ENCODE data around the gene ZNF317. TPM values are rescaled to one million over a fixed set of nuclear protein-coding genes. Genes with fewer than 3 reads are reported as not detected.
"Not testable (repeated sequence)": the region's sequence is repeated elsewhere in the genome, so short reads cannot be mapped to it uniquely, and the experiment has no call there.

Gene ZNF317
- total RNA-seq, 1 experiment from 2014 or later, result 39.3 TPM

DNA sequence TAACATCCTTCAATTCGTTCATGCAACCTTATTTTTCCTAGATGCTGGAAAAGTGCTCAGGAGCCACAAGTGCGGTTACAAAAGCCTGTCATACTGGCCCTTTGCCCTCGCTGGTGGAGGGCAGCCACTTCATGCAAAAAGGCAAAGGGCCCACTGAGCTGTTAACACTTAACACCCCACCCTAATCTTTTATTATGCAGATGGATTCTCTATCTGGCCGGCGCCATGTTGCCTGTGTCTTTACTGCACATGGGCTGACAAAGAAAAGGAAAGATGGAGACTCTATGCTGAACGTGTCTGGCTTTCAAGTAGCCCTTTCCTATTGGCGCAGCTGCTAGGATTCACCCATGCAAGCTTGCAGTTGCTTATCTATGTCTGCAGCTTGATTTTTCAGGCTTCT, 49.3 kb downstream of the ZNF317 start:
- in situ Hi-C loops (cut with HindIII; ENCODE audit: low pct_unique_long_range_greater_than_20kb, low sequenced_read_pairs), result no loop called here
- ChIA-PET CTCF (no interaction called here), POLR2A (interaction anchor here (0.6 kb wide), 1 partner anchor 120 kb away, joined by 3 read pairs; the partner anchor contains the start of gene ZNF699)
- TF ChIP-seq SIN3A (IDR thresholded peaks at IDR 0.05; ENCODE audit: borderline replicate concordance, insufficient read depth, low read depth, low read length) (no peak), TCF7L2 (IDR thresholded peaks at IDR 0.05; ENCODE audit: low read depth, low read length) (no peak), POLR2AphosphoS5 (IDR thresholded peaks at IDR 0.05; ENCODE audit: low read depth, low read length) (no peak)
- TF ChIP-seq, protein P1, sequence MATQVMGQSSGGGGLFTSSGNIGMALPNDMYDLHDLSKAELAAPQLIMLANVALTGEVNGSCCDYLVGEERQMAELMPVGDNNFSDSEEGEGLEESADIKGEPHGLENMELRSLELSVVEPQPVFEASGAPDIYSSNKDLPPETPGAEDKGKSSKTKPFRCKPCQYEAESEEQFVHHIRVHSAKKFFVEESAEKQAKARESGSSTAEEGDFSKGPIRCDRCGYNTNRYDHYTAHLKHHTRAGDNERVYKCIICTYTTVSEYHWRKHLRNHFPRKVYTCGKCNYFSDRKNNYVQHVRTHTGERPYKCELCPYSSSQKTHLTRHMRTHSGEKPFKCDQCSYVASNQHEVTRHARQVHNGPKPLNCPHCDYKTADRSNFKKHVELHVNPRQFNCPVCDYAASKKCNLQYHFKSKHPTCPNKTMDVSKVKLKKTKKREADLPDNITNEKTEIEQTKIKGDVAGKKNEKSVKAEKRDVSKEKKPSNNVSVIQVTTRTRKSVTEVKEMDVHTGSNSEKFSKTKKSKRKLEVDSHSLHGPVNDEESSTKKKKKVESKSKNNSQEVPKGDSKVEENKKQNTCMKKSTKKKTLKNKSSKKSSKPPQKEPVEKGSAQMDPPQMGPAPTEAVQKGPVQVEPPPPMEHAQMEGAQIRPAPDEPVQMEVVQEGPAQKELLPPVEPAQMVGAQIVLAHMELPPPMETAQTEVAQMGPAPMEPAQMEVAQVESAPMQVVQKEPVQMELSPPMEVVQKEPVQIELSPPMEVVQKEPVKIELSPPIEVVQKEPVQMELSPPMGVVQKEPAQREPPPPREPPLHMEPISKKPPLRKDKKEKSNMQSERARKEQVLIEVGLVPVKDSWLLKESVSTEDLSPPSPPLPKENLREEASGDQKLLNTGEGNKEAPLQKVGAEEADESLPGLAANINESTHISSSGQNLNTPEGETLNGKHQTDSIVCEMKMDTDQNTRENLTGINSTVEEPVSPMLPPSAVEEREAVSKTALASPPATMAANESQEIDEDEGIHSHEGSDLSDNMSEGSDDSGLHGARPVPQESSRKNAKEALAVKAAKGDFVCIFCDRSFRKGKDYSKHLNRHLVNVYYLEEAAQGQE (IDR thresholded peaks at IDR 0.05; ENCODE audit: insufficient read depth in 1 of 2, low read depth in 2 of 2, low read length in 1 of 2), result no peak
- TF ChIP-seq, protein P2, sequence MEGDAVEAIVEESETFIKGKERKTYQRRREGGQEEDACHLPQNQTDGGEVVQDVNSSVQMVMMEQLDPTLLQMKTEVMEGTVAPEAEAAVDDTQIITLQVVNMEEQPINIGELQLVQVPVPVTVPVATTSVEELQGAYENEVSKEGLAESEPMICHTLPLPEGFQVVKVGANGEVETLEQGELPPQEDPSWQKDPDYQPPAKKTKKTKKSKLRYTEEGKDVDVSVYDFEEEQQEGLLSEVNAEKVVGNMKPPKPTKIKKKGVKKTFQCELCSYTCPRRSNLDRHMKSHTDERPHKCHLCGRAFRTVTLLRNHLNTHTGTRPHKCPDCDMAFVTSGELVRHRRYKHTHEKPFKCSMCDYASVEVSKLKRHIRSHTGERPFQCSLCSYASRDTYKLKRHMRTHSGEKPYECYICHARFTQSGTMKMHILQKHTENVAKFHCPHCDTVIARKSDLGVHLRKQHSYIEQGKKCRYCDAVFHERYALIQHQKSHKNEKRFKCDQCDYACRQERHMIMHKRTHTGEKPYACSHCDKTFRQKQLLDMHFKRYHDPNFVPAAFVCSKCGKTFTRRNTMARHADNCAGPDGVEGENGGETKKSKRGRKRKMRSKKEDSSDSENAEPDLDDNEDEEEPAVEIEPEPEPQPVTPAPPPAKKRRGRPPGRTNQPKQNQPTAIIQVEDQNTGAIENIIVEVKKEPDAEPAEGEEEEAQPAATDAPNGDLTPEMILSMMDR (IDR thresholded peaks at IDR 0.05), result no peak
- no TSS peak for BruUV-seq (replicated peaks)
- Histone ChIP-seq H3K4me3 (ENCODE audit: low read depth in 2 of 2, low read length in 2 of 2) (no peak overlapping the region), H3K27ac (ENCODE audit: low read length) (no peak overlapping the region), H3K36me3 (ENCODE audit: control insufficient read depth, insufficient read depth, low read length) (no peaks in the 10 kb centered on the region), H3K4me1 (ENCODE audit: control insufficient read depth, insufficient read depth, low read length) (no peaks in the 10 kb centered on the region), H3K27me3 (ENCODE audit: control insufficient read depth, insufficient read depth, low read length) (no peaks in the 10 kb centered on the region; the same call in 1 of the 2 replicates), H3K9me3 (ENCODE audit: control insufficient read depth, insufficient read depth, low read depth, low read length) (no peaks in the 10 kb centered on the region)
- intact Hi-C loops (cut with micrococcal nuclease; ENCODE audit: unreplicated experiment), result no loop called here
- DNase-seq (ENCODE audit: low read depth, low spot score) (no peak), ATAC-seq (no peak)

DNA sequence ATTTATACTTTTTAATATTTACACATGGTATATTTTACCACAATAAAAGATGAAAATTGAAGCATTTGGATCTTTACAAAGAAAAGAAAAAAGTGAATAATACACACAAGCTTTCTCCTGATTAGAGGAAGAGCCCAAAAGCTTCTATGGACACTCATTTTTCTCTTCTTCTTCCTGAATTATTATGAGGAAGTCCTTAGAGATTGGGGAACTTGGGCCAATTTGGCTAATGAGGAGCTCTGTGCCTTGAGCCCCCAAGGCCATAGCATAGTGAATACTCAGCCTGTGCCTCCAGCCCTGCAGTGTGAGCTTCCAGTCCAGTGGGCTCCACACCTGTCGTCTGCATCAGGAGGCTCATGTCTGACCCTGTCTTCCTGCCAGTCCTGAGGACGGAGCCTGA, 57.8 kb downstream of the ZNF317 start:
- in situ Hi-C loops (cut with HindIII; ENCODE audit: low pct_unique_long_range_greater_than_20kb, low sequenced_read_pairs); intact Hi-C loops (cut with micrococcal nuclease; ENCODE audit: unreplicated experiment); H3K36me3 ChIP-seq (ENCODE audit: control insufficient read depth, insufficient read depth, low read length); H3K4me1 ChIP-seq (ENCODE audit: control insufficient read depth, insufficient read depth, low read length); H3K27ac ChIP-seq (ENCODE audit: low read length); H3K9me3 ChIP-seq (ENCODE audit: control insufficient read depth, insufficient read depth, low read depth, low read length); POLR2A ChIA-PET; H3K4me3 ChIP-seq (ENCODE audit: low read depth in 2 of 2, low read length in 2 of 2); BruUV-seq (replicated peaks); DNase-seq (ENCODE audit: low read depth, low spot score); ATAC-seq; CTCF ChIA-PET; H3K27me3 ChIP-seq (ENCODE audit: control insufficient read depth, insufficient read depth, low read length): not testable (repeated sequence)

DNA sequence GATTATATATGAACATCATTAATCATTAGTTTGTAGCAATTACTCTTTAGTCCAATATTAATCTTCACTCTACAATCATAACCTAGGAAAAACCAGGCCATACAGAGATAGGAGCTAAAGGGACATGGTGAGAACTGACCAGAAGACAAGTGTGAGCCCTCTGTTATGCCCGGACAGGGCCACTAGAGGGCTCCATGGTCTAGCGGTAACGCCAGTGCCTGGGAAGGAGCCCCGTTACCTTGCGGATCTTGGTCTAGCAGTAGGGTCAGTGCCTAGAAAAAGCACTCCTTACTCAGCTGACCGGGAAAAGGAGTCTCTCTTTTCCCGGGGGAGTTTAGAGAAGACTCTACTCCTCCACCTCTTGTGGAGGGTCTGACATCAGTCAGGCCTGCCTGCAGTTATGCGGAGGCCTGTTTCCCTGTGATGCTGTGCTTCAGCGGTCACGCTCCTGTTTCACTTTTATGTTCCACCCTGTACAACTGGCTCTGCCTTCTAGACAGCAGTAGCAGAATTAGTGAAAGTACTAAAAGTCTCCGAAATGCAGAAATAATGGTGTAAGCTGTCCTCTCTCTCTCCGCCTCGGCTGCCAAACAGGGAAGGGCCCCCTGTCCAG, 65.4 kb downstream of the ZNF317 start:
- ChIA-PET POLR2A (no interaction called here), CTCF (no interaction called here)
- intact Hi-C loops (cut with micrococcal nuclease; ENCODE audit: unreplicated experiment), result no loop called here
- H3K4me1 ChIP-seq (ENCODE audit: control insufficient read depth, insufficient read depth, low read length), result no peaks in the 10 kb centered on the region
- ATAC-seq (peak; percentile 90), DNase-seq (ENCODE audit: low read depth, low spot score) (peak; percentile 38)
- no peaks in the 10 kb centered on the region for H3K27me3 ChIP-seq (ENCODE audit: control insufficient read depth, insufficient read depth, low read length)
- TF ChIP-seq, protein P2 (IDR thresholded peaks at IDR 0.05), result peak; percentile 88
- no peak for TF ChIP-seq POLR2AphosphoS5 (IDR thresholded peaks at IDR 0.05; ENCODE audit: low read depth, low read length)
- no peak for TF ChIP-seq TCF7L2 (IDR thresholded peaks at IDR 0.05; ENCODE audit: low read depth, low read length)
- no peak for TF ChIP-seq SIN3A (IDR thresholded peaks at IDR 0.05; ENCODE audit: borderline replicate concordance, insufficient read depth, low read depth, low read length)
- TF ChIP-seq, protein P1 (IDR thresholded peaks at IDR 0.05; ENCODE audit: insufficient read depth in 1 of 2, low read depth in 2 of 2, low read length in 1 of 2), result no peak
- no peak overlapping the region for H3K27ac ChIP-seq (ENCODE audit: low read length)
- H3K4me3 ChIP-seq (ENCODE audit: low read depth in 2 of 2, low read length in 2 of 2), result peak overlapping the region; percentile 25 to 54; a peak in 3 of 4 replicates
- no peaks in the 10 kb centered on the region for H3K9me3 ChIP-seq (ENCODE audit: control insufficient read depth, insufficient read depth, low read depth, low read length)
- in situ Hi-C loops (cut with HindIII; ENCODE audit: low pct_unique_long_range_greater_than_20kb, low sequenced_read_pairs), result no loop called here
- no peaks in the 10 kb centered on the region for H3K36me3 ChIP-seq (ENCODE audit: control insufficient read depth, insufficient read depth, low read length)
- BruUV-seq (replicated peaks), result no TSS peak

Data from Panc1 (cell line).